GM12878 (cell line): ENCODE data around the gene ADGRA3. TPM values are rescaled to one million over a fixed set of nuclear protein-coding genes. Genes with fewer than 3 reads are reported as not detected.

Experiments
- ATAC-seq: fragments of 200-7000 bp; cut with Tn5 transposase; 3 replicates; pipeline ENCODE4 v1.9.1; 2020; ENCODE audit warnings: mild to moderate bottlenecking, moderate library complexity
- BruUV-seq: library from RNA; stranded (reverse); fragments of 400-500 nt; replicated peaks from 2 replicates; lab custom pipeline; 2021; lab: Mats Ljungman, UMichigan
- CTCF ChIA-PET: fragments of 300-600 bp; sonication (Branson Sonifier 250); formaldehyde crosslinking; extraction: SDS; loops from one replicate; lab custom pipeline; 2021; ENCODE audit warnings: inconsistent platforms; lab: Yijun Ruan, JAX
- POLR2A ChIA-PET: fragments of 350-600 bp; formaldehyde crosslinking; extraction: SDS; loops from one replicate; lab custom pipeline; 2021; ENCODE audit warnings: inconsistent platforms; lab: Charles Lee
- RAD21 ChIA-PET: fragments of 300-600 bp; sonication (Branson Sonifier 250); formaldehyde crosslinking; loops from one replicate; lab custom pipeline; 2023; ENCODE audit warnings: antibody characterized with exemption; ENCODE audit not compliant: unreplicated experiment; lab: Charles Lee
- SMC1A ChIA-PET: fragments of 300-600 bp; sonication (Branson Sonifier 250); formaldehyde crosslinking; loops from one replicate; lab custom pipeline; 2023; ENCODE audit not compliant: unreplicated experiment, uncharacterized antibody; lab: Charles Lee
- DNase-seq: peaks from one replicate; pipeline ENCODE4 v3.0.0-alpha.2; 2011; ENCODE audit warnings: low read depth, low spot score
- FAIRE-seq: peaks from 3 replicates; lab custom pipeline; 2011; peaks lifted over from hg19 to GRCh38; lab: Jason Lieb, UNC
- H2AFZ ChIP-seq: 2 replicates; pipeline ENCODE4 v1.6.0; 2011; ENCODE audit warnings: low read depth, low read length, control low read depth; ENCODE audit not compliant: control insufficient read depth
- H3K27ac ChIP-seq: 2 replicates; pipeline ENCODE4 v1.5.1; 2011; ENCODE audit warnings: control low read depth; ENCODE audit not compliant: control insufficient read depth, insufficient read depth
- H3K27me3 ChIP-seq, 2 experiments: replicated peaks in 1 of 2; 2 replicates each; pipeline versions ENCODE4 v1.6.0 to v1.6.1; 2011; ENCODE audit warnings: low read length in 1 of 2; ENCODE audit not compliant: control insufficient read depth in 2 of 2, insufficient read depth in 2 of 2
- H3K36me3 ChIP-seq, 2 experiments: 2 replicates each; pipeline ENCODE4 v1.5.1; 2011; ENCODE audit warnings: low read length in 1 of 2; ENCODE audit not compliant: control insufficient read depth in 2 of 2, insufficient read depth in 2 of 2
- H3K4me1 ChIP-seq: 2 replicates; pipeline ENCODE4 v1.6.1; 2011; ENCODE audit warnings: mild to moderate bottlenecking, low read length, moderate library complexity, mixed read lengths; ENCODE audit not compliant: control insufficient read depth, insufficient read depth
- H3K4me2 ChIP-seq: 2 replicates; pipeline ENCODE4 v1.6.0; 2011; ENCODE audit warnings: control low read depth; ENCODE audit not compliant: control insufficient read depth, insufficient read depth
- H3K4me3 ChIP-seq: fragments of 200-600 bp; sonication (generic); 2 replicates; pipeline ENCODE4 v1.5.1; 2016
- H3K79me2 ChIP-seq: 2 replicates; pipeline ENCODE4 v1.6.0; 2011; ENCODE audit warnings: low read length; ENCODE audit not compliant: control insufficient read depth, insufficient read depth
- H3K9ac ChIP-seq: 2 replicates; pipeline ENCODE4 v1.8.0; 2011; ENCODE audit warnings: low read length, control low read depth, mixed read lengths; ENCODE audit not compliant: control insufficient read depth, insufficient read depth
- H3K9me3 ChIP-seq: replicated peaks from 3 replicates; pipeline ENCODE4 v1.5.1; 2011; ENCODE audit warnings: mild to moderate bottlenecking, low read length; ENCODE audit not compliant: control insufficient read depth, insufficient read depth
- H4K20me1 ChIP-seq: 2 replicates; pipeline ENCODE4 v1.6.0; 2011; ENCODE audit not compliant: control insufficient read depth, insufficient read depth
- BHLHE40 ChIP-seq, 2 experiments: fragments of 450-650 bp in 1 of 2; IDR thresholded peaks; 2 replicates each; pipeline ENCODE4 v1.6.1; 2011 to 2017; ENCODE audit warnings: low read depth in 2 of 2, borderline replicate concordance in 1 of 2, improper control_type of control experiment in 1 of 2, low read length in 1 of 2, mild to moderate bottlenecking in 1 of 2
- EP300 ChIP-seq, 2 experiments: fragments of 150-350 bp in 1 of 2; IDR thresholded peaks; 2 replicates each; pipeline ENCODE4 v1.6.1; 2011 to 2012; ENCODE audit warnings: low read depth in 2 of 2, low read length in 2 of 2, borderline replicate concordance in 1 of 2, improper control_type of control experiment in 1 of 2, inconsistent platforms in 1 of 2; ENCODE audit not compliant: control insufficient read depth in 1 of 2
- STAT1 ChIP-seq: fragments of 450-650 bp; conservative IDR thresholded peaks from 2 replicates; pipeline ENCODE4 v1.6.1; 2014; ENCODE audit warnings: antibody characterized with exemption, mild to moderate bottlenecking
- YBX1 ChIP-seq: fragments of 450-650 bp; IDR thresholded peaks from 2 replicates; pipeline ENCODE4 v1.6.1; 2016; ENCODE audit warnings: antibody characterized with exemption
- WGBS: methylation state at CpG from one replicate; pipeline ENCODE4 v1.1.6; 2016; ENCODE audit warnings: low lambda C conversion rate; ENCODE audit not compliant: insufficient replicate concordance, insufficient coverage; ENCODE audit errors: missing lambda C conversion rate; 5-methylcytosine and 5-hydroxymethylcytosine counted together
- in situ Hi-C: fragments of 300-500 bp; cut with MboI; formaldehyde crosslinking; loops from 9 replicates; pipeline ENCODE4 v1.14.3; 2018; ENCODE audit warnings: mixed read lengths
- intact Hi-C: fragments of 100-400 bp; cut with micrococcal nuclease; formaldehyde crosslinking; loops from one replicate; pipeline ENCODE4 v1.14.2; 2022; ENCODE audit not compliant: unreplicated experiment
- polyA plus RNA-seq, 11 experiments: library from polyadenylated mRNA; depleted of rRNA in 4 of 11; unstranded in 6 of 11; stranded (reverse) in 5 of 11; fragments of >200 nt; fragmentation: Nextera tagmentation in 4 of 11; fragmentation: Illumina TruSeq in 1 of 11; extraction: Ambion mirVana in 4 of 11; extraction: Trizol in 1 of 11; gene quantifications; 1 replicate in 1 of 11; 2 replicates in 10 of 11; pipeline versions ENCODE4 v1.2.1 to v1.2.3, GENCODE V29; 2011 to 2016; ENCODE audit warnings: inconsistent platforms in 2 of 11, missing spikeins in 2 of 11, low read depth in 1 of 11
- total RNA-seq, 4 experiments: library from RNA; depleted of rRNA in 3 of 4; stranded (reverse); fragments of >200 nt in 3 of 4; fragmentation: Illumina TruSeq in 1 of 4; extraction: Trizol in 1 of 4; gene quantifications; 2 replicates each; pipeline versions ENCODE4 v1.2.1 to v1.2.3, GENCODE V29; 2013 to 2021
- TF ChIP-seq, protein P1 (sequence below): fragments of 150-350 bp; IDR thresholded peaks from 2 replicates; pipeline ENCODE4 v1.6.1; 2014; ENCODE audit warnings: mild to moderate bottlenecking, low read depth, low read length
- TF ChIP-seq, protein P2 (sequence below), 3 experiments: IDR thresholded peaks in 2 of 3; conservative IDR thresholded peaks in 1 of 3; 2 replicates each; pipeline ENCODE4 v1.5.1; 2011; ENCODE audit warnings: low read depth in 3 of 3, low read length in 3 of 3, mild to moderate bottlenecking in 3 of 3, control low read depth in 2 of 3, moderate library complexity in 2 of 3, inconsistent platforms in 1 of 3, mixed read lengths in 1 of 3; ENCODE audit not compliant: control insufficient read depth in 2 of 3, insufficient read depth in 1 of 3; ENCODE audit errors: extremely low read depth in 1 of 3

ADGRA3 gene
- total and polyA plus RNA-seq, 10 of the 15 experiments (the other 5 are each of a cell fraction or from before 2014, with no cell fraction given), result 0.24 to 66.2 (median 2.5) TPM

DNA sequence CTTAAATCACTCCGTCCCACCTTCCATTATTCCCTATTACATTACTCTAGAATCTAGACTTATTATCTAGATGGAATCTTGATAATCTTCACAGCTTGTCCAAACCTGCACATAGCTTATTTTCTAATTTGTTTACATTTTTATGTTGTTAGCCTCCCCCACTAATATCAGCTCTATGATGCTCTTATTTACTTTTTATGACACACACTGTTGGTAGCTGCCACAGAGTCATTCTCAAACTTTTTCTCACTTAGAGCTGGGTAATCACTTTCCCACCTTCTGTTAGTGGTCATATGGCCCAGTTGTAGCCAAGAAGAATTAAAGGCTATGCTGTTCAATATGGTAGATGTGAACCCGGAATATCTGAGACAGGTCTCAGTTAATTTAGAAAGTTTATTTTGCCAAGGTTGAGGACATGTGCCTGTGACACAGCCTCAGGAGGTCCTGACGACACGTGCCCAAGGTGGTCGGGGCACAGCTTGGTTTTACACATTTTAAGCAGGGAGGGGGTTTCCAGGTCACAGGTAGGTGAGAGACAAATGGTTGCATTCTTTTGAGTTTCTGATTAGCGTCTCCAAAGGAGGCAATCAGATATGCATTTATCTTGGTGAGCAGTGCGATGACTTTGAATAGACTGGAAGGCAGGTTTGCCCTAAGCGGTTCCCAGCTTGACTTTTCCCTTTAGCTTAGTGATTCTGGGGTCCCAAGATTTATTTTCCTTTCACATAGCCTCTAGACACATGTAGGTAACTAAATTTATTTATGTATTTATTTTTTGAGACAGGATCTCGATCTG is 7.0 kb upstream of the ADGRA3 start:
- RAD21 ChIA-PET, result interaction anchor here (0.8 to 2.0 kb wide), 7 partner anchors 39 to 148 kb away, joined by 3 to 8 read pairs (median 3); no protein-coding TSS in a partner anchor
- FAIRE-seq (no peak), ATAC-seq (peak; percentile 10; the same call in 1 of the 3 replicates), DNase-seq (no peak)
- Histone ChIP-seq H3K4me1 (no peaks in the 10 kb centered on the region), H3K36me3 (no peaks in the 10 kb centered on the region), H3K4me3 (no peak overlapping the region), H3K4me2 (no peak overlapping the region), H3K27ac (no peak overlapping the region), H3K27me3 (no peaks in the 10 kb centered on the region), H4K20me1 (no peaks in the 10 kb centered on the region), H3K9ac (no peak overlapping the region), H2AFZ (no peak overlapping the region), H3K79me2 (no peaks in the 10 kb centered on the region), H3K9me3 (no peaks in the 10 kb centered on the region)
- intact Hi-C loops, result no loop called here
- POLR2A ChIA-PET, result interaction anchor here (0.8 to 1.2 kb wide), 2 partner anchors 22 to 78 kb away, joined by 3 to 5 read pairs; no protein-coding TSS in a partner anchor
- TF ChIP-seq YBX1, result no peak
- TF ChIP-seq BHLHE40 (IDR thresholded peaks at IDR 0.05; ENCODE audit: borderline replicate concordance in 1 of 2, low read depth in 2 of 2, low read length in 1 of 2), result 0 out of 4 replicates have a peak, but pooled peaks of 1 of the 2 experiments have one; percentile 23
- CTCF ChIA-PET, result interaction anchor here (0.6 to 1.2 kb wide), 6 partner anchors 17 to 733 kb away, joined by 3 to 5 read pairs (median 3); no protein-coding TSS in a partner anchor
- in situ Hi-C loops, result no loop called here
- BruUV-seq, result no TSS peak
- SMC1A ChIA-PET, result interaction anchor here (0.6 to 3.0 kb wide), 14 partner anchors 8 to 811 kb away, joined by 3 to 11 read pairs (median 3); no protein-coding TSS in a partner anchor
- 21% methylated on average over 9 of the region's 9 CpGs for WGBS

DNA sequence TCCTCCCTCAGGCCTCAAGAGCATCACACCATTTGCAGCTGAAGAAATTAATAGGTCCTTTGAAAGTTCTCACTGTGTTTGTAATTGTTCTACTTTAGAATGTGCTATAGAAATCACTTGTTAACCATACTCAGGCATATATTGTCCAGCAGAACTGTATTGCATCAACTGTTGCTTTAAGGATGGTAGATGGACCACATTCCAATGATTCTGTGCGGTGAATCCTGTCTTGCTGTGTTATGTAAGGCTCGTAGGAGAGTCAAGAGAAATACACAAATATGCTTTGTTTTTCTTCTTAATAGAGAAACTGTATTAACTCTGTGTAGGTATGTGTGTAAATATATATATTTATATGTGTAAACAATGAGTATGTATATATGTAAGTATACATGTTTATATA is 6.3 kb upstream of the ADGRA3 start:
- WGBS, result 17% methylated on average over 2 of the region's 2 CpGs
- RAD21 ChIA-PET, result interaction anchor here (0.9 to 2.0 kb wide), 8 partner anchors 38 to 112 kb away, joined by 3 to 8 read pairs (median 4); no protein-coding TSS in a partner anchor

More for the DNA sequence above, 6.3 kb upstream of the ADGRA3 start:
- POLR2A ChIA-PET, result interaction anchor here (0.6 kb wide), 1 partner anchor 9 kb away, joined by 3 read pairs; no protein-coding TSS in a partner anchor
- TF ChIP-seq STAT1 (no peak), EP300 (IDR thresholded peaks at IDR 0.05; ENCODE audit: borderline replicate concordance in 1 of 2, control insufficient read depth in 1 of 2, low read depth in 2 of 2, low read length in 2 of 2) (no peak)
- TF ChIP-seq, protein P1, sequence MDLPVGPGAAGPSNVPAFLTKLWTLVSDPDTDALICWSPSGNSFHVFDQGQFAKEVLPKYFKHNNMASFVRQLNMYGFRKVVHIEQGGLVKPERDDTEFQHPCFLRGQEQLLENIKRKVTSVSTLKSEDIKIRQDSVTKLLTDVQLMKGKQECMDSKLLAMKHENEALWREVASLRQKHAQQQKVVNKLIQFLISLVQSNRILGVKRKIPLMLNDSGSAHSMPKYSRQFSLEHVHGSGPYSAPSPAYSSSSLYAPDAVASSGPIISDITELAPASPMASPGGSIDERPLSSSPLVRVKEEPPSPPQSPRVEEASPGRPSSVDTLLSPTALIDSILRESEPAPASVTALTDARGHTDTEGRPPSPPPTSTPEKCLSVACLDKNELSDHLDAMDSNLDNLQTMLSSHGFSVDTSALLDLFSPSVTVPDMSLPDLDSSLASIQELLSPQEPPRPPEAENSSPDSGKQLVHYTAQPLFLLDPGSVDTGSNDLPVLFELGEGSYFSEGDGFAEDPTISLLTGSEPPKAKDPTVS, result no peak
- TF ChIP-seq, protein P2, sequence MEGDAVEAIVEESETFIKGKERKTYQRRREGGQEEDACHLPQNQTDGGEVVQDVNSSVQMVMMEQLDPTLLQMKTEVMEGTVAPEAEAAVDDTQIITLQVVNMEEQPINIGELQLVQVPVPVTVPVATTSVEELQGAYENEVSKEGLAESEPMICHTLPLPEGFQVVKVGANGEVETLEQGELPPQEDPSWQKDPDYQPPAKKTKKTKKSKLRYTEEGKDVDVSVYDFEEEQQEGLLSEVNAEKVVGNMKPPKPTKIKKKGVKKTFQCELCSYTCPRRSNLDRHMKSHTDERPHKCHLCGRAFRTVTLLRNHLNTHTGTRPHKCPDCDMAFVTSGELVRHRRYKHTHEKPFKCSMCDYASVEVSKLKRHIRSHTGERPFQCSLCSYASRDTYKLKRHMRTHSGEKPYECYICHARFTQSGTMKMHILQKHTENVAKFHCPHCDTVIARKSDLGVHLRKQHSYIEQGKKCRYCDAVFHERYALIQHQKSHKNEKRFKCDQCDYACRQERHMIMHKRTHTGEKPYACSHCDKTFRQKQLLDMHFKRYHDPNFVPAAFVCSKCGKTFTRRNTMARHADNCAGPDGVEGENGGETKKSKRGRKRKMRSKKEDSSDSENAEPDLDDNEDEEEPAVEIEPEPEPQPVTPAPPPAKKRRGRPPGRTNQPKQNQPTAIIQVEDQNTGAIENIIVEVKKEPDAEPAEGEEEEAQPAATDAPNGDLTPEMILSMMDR (IDR thresholded peaks at IDR 0.05 in 2 of 3, conservative IDR thresholded peaks at IDR 0.05 in 1 of 3; ENCODE audit: control insufficient read depth in 2 of 3, extremely low read depth in 1 of 3, insufficient read depth in 1 of 3, low read depth in 3 of 3, low read length in 3 of 3), result no peak
- SMC1A ChIA-PET, result interaction anchor here (0.6 to 3.0 kb wide), 15 partner anchors 9 to 812 kb away, joined by 3 to 11 read pairs (median 3); no protein-coding TSS in a partner anchor
- H2AFZ ChIP-seq, result no peak overlapping the region
- no peak for FAIRE-seq
- no peaks in the 10 kb centered on the region for H3K27me3 ChIP-seq
- no TSS peak for BruUV-seq
- CTCF ChIA-PET, result interaction anchor here (0.6 to 1.2 kb wide), 4 partner anchors 18 to 239 kb away, joined by 3 to 5 read pairs (median 3); no protein-coding TSS in a partner anchor
- H4K20me1 ChIP-seq, result no peaks in the 10 kb centered on the region
- no peak overlapping the region for H3K4me3 ChIP-seq
- in situ Hi-C loops, result no loop called here
- H3K79me2 ChIP-seq, result no peaks in the 10 kb centered on the region
- H3K27ac ChIP-seq, result no peak overlapping the region
- H3K9me3 ChIP-seq, result no peaks in the 10 kb centered on the region
- no peak for DNase-seq
- no peaks in the 10 kb centered on the region for H3K36me3 ChIP-seq
- no peak overlapping the region for H3K9ac ChIP-seq
- H3K4me1 ChIP-seq, result no peaks in the 10 kb centered on the region
- intact Hi-C loops, result no loop called here
- no peak for ATAC-seq
- H3K4me2 ChIP-seq, result no peak overlapping the region
